GM19240 (cell line): ENCODE measurements around the gene CCDC12.

Experiments used
- DNase-seq: peaks from one replicate; pipeline ENCODE4 v3.0.0; 2011; ENCODE audit warnings: low spot score; ENCODE audit not compliant: insufficient read length

CCDC12 gene

GRCh38 chr3:46939578-46940445, 36.7 kb downstream of the CCDC12 start:
- DNase-seq = no peak

DNA sequence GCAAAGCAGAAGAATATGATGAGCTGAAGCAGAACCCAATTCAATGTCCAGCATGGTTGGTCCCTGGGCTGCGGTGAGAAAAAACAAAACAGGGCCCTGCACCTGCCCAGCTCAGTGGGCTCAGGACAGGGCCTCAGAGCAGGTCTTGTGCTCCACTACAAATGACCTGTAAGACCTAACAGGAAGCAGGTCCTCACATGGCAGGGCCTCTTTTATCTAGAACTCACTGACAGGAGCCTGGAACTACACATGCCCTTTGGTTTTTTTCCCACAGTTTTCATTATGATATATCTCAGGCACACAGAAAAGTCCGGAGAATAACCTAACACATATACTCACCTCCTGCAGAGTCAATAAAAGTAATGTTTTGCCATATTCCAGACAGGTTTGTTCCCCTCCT, 38.4 kb downstream of the CCDC12 start:
- DNase-seq = no peak

- no peak for DNase-seq
Measured at GRCh38 chr3:46936733-46937250, 39.8 kb downstream of the CCDC12 start.

DNA sequence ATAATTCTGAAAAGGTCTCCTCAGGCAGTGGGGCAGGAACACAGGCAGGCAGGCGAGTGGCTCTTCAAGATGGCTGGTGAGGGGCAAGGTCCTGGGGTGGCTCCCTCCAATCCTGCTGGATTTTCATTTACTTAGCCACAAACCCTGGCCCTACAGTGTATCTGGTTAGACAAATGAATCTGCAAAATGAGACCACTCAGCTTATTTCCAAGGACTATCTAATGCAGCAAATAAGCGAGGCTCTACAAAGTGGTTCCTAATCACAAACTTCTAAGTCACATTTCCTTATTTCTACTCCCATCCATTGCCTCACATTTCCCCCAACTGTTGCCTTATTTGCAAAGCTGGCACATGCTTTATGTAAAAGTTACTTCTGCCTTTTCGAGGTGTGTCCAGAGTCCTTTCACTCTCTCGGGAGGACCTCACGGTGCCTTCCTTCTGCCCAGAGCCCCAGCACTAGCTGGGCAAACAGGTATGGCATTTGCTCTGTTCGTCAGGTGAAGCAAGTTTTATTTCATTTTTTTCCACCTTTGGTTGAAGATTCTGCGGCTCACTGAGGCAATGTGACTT, 40.5 kb downstream of the CCDC12 start:
- no peak for DNase-seq

DNA sequence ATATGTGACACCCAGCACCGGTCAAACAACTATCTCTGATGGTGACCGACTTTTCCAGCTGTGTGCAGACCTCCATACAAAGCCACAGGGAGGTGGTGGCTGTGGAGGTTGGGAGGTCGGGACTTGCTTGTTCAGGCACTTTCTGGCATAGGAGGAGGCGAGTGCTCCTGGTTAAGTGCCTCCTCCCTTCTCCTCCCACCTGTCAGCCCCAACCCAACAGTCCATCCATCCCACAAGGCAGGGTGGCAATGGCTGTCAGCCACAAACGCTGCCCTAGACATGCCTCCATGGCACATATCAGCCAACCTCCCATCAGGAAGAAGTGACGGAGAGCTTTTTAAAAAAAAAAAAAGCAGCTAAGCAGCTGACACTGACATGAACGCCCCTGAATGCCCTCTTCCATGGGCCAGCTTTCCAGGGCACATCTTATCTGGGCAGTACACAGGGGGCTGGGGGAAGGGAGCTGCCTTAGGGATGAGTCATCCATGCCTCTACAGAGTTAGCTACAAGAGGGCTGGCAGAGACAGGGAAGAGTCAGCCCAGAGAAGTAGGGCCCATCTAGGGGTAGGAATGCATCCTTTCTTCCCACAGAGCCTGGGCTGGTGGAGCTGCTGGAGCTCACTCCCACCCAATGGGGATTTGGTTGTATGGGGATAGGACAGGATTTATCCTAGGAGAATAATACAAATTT, 41.2 kb downstream of the CCDC12 start:
- DNase-seq = no peak

- DNase-seq = no peak
Measured at GRCh38 chr3:46934498-46935167, 41.9 kb downstream of the CCDC12 start.

- DNase-seq = no peak
Measured at GRCh38 chr3:46934072-46934471, 42.5 kb downstream of the CCDC12 start.

DNA sequence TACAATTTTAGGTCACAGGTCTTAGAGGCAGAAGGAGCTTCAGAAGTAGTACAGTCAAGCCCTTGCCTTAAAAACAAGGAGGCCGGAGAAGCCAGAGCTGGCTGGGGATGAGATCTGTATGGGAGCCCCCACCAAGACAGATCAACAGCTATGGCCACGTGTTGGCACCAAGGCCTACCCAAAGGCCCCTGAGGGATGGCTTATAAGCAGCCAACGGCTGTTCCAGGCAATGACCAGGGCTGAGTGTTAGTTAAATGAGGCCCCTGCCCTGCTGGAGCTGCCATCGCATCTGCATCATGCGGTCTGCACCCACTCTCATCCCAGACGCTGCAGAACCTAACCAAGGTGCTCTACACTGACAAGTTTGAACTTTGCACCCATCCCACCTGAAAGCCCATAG, 43.3 kb downstream of the CCDC12 start:
- no peak for DNase-seq

DNA sequence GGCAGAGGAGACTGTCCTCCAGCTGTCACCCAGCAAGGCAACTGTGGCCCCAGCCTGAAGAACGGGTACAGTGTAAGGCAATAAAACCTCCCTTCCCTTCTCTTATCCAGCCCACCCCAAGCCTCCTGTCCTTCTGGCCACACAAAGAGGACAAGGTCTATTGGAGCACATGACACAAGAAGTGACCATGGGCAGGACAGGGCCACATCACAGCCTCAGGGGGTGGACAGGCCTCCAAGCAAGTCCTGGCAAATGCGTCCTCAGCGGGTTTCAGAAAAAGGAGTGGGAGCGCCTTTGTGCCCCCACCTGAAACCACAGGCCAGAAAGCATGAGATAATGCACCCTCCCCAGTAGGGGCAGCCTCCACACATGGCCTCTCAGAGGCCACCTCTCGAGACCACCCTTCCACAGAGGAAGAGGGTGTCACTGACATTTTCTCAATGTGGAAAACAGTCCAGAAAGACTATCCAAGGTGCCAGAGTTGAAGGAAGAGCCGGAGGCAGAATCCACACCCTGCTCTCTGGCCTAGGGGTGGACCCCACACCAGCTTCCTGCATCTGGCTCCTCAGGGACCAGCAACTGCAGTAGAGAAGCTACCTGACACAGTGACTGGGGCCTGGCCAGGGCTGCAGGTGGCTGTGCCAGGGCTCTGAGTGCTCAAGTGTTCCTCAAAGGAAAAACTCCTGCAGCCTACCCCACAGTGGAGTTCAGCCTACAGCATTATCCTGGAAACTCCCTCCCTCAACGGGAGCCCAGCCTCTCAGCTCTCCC, 43.9 kb downstream of the CCDC12 start:
- no peak for DNase-seq

- DNase-seq = no peak
Measured at GRCh38 chr3:46931631-46932331, 44.8 kb downstream of the CCDC12 start.

- no peak for DNase-seq
Measured at GRCh38 chr3:46930945-46931403, 45.6 kb downstream of the CCDC12 start.

DNA sequence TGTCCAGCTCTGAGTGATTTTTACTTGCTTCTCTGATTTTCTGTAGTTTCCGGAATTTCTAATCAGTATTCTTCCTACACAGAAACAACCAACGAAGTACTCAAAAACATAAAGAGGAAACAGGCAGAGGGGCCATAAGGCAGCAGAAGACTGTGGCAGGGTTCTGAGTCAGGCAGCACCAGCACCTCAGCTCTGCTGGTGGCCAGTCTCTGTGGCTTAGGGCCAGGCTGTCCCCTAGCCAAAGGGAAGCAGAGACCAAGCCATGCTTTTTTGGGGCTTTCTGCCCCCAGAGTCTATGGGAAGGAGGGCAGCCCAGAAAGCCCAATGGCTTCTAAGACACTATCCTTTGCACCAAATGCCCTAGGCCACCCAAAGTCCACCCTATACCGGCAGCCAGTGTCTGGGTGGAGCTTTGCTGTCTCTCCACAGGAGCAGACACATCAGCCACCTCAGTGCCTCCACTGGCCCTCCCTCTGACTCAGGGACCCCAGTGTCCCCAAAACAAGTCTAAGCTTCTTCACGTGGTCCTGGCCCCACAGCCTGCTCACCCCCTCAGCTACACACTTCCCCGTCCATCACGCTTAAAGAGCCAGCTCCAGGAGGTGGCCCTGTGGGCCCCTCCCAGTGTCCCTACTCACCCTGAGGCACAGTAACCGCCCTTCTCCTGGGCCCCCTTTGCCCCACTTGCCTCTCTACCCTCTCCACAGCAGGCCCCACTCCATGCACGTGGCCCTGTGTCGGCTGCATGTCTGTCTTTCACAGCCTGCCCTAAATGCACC, 46.2 kb downstream of the CCDC12 start:
- no peak for DNase-seq

- no peak for DNase-seq
Measured at GRCh38 chr3:46929324-46929723, 47.2 kb downstream of the CCDC12 start.

GRCh38 chr3:46928282-46928681, 48.3 kb downstream of the CCDC12 start:
- no peak for DNase-seq

DNA sequence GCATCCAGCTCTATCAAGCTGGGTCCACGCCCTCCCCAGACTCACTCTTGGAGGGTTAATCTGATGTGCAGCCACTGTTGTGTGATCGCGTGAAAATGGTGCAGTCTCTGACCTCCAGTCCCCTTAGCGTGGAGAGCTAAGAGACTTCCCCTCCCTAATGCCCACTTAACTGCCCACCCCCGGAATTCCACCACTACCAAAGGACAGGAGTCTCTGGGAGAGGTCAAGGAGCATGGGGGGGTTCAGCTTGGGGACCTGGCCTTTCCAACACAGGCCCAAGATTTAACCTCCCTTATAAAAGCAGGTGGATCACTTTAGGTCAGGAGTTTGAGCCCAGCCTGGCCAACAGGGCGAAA, 48.8 kb downstream of the CCDC12 start:
- no peak for DNase-seq

- DNase-seq = peak; percentile 77
Measured at GRCh38 chr3:46926871-46927717, 49.5 kb downstream of the CCDC12 start.

DNA sequence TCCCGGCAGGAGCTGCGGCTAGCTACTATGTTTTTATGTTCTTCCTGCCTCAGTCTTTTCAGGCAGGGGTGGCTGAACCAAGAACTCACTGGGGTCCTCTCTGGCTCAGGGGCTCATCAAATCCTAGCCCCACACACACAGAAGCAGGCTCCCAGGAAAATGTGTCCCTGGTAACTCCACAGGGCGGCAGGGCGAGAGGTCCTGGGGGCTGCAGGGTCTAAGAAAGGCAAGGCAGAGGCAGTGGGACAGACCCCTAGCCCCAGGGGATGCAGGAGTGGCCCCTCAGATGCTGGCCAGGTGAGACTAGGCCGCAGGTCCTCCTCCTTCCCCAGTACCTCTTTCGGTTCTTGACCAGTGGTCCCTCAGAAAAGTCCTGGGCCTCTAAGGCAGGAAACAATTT, 50.1 kb downstream of the CCDC12 start:
- DNase-seq = no peak

DNA sequence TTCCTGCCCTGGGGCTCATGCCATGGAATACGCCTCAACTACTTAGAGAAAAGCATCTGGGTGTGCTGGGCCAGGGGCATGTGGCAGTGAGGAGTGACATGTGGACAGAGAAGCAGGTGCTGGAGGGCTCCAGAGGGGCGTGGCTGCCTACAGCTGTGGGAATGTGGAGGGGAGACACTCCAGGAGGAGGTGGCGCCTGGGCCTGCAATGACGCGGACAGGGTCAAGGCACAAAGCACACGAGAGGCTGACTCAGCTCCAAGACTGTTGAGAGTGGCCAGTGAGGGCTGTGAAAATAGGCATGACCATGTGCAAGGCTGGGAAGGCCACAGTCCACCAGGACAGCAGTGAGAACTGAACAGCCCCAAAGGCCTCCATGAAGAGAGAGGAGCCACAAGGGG, 50.5 kb downstream of the CCDC12 start:
- DNase-seq = no peak

GRCh38 chr3:46925585-46925934, 51.0 kb downstream of the CCDC12 start:
- DNase-seq = no peak
